ENCODE data around the gene UQCRHL.

GRCh38 chr1:15785683-15786082 lies 21.8 kb downstream of the UQCRHL start:
- TF ChIP-seq POLR2AphosphoS5 (IDR thresholded peaks at IDR 0.05; ENCODE audit: low read depth, low read length) (no peak), TAF1 (IDR thresholded peaks at IDR 0.05; ENCODE audit: borderline replicate concordance, insufficient read depth, low read length) (no peak), REST (IDR thresholded peaks at IDR 0.05; ENCODE audit: insufficient read depth in 1 of 2, low read depth in 2 of 2, low read length in 2 of 2) (no peak)

All from PFSK-1 (cell line).